Ovary (tissue), 9 donors: Measurements from ENCODE around the gene RGS9BP. TPM values are rescaled to one million over a fixed set of nuclear protein-coding genes. Genes with fewer than 3 reads are reported as not detected.
A peak's percentile ranks its signal among the peaks of the same experiment; 100 is the strongest.
"Not testable (repeated sequence)": the region's sequence is repeated elsewhere in the genome, so short reads cannot be mapped to it uniquely, and the experiment has no call there.

Source experiments
- DNase-seq, 5 donors: peaks; one replicate each; pipeline ENCODE4 v3.0.0-alpha.2; 2019 to 2020
- H3K27ac ChIP-seq, 2 donors: fragments of 200-600 bp; one replicate each; pipeline versions ENCODE4 v1.5.1 to v1.8.0; 2019 to 2022
- H3K27me3 ChIP-seq: fragments of 200-600 bp; one replicate; pipeline ENCODE4 v1.8.0; 2022
- H3K36me3 ChIP-seq: fragments of 200-600 bp; sonication (generic); one replicate; pipeline ENCODE4 v1.5.1; 2019
- H3K4me1 ChIP-seq: one replicate; pipeline ENCODE4 v1.8.1; 2013; ENCODE audit warnings: mild to moderate bottlenecking, moderate library complexity; ENCODE audit not compliant: insufficient read depth
- H3K4me3 ChIP-seq: fragments of 200-600 bp; sonication (generic); one replicate; pipeline ENCODE4 v1.5.1; 2017
- H3K9me3 ChIP-seq, 2 donors: fragments of 200-600 bp in 1 of 2; sonication (generic) in 1 of 2; one replicate each; pipeline versions ENCODE4 v1.5.1 to v1.8.1; 2013 to 2019; ENCODE audit warnings: mild to moderate bottlenecking in 1 of 2, moderate library complexity in 1 of 2
- EP300 ChIP-seq: sonication (generic); formaldehyde crosslinking; IDR thresholded peaks from one replicate; pipeline ENCODE4 v1.6.1; 2017; ENCODE audit warnings: antibody characterized with exemption
- POLR2A ChIP-seq: fragments of 450-650 bp; IDR thresholded peaks from one replicate; pipeline ENCODE4 v1.6.1; 2017; ENCODE audit warnings: antibody characterized with exemption, mild to moderate bottlenecking, moderate library complexity
- WGBS, 3 donors: extraction: QIAGEN DNeasy Blood & Tissue Kit in 1 of 3; methylation state at CpG; one replicate each; pipeline versions ENCODE4 v1.1.5 to v1.1.7; 2013 to 2017; 5-methylcytosine and 5-hydroxymethylcytosine counted together
- intact Hi-C, 4 donors: fragments of 100-400 bp; cut with DNase I; formaldehyde crosslinking; loops; one replicate each; pipeline versions ENCODE4 v1.11.0 to v1.15.1; 2022 to 2023
- polyA plus RNA-seq, 2 donors: library from polyadenylated mRNA; stranded (reverse); fragments of 200-250 nt in 1 of 2; fragments of 350-450 nt in 1 of 2; fragmentation: Illumina TruSeq in 1 of 2; extraction: RNeasy Lipid Tissue Mini Kit (QIAGEN cat#74804) in 1 of 2; gene quantifications; one replicate each; pipeline ENCODE4 v1.2.3, GENCODE V29; 2013 to 2014
- total RNA-seq, 7 donors: library from RNA; depleted of rRNA in 2 of 7; stranded (reverse); fragments of >200 nt in 2 of 7; fragmentation: NEBNext Ultra II Directional in 3 of 7; extraction: Animal tissue kit (Norgen Biotek cat#: 25700) in 3 of 7; gene quantifications; one replicate each; pipeline versions ENCODE4 v1.1.0 to v1.2.4, GENCODE V29; 2016 to 2023
- TF ChIP-seq, protein P1 (sequence below), 3 donors: fragments of 450-650 bp in 2 of 3; fragments of 200-600 bp in 1 of 3; IDR thresholded peaks; one replicate each; pipeline versions ENCODE4 v1.5.1 to v1.8.0; 2016 to 2022; ENCODE audit warnings: antibody characterized with exemption in 3 of 3, mild to moderate bottlenecking in 1 of 3
- donor health status: DM: no; HTN: no; CAD: no; lungs with moderate emphysema.
- donor health status: DM: no; HTN: no; CAD: no.
- donor health status: Bipolar disorder and iron deficiency.
- donor health status: DM: yes; HTN: yes; CAD: no.
- donor health status: DM: no; HTN: no; CAD: no.
- donor health status: DM: yes; HTN: yes; CAD: no.

RGS9BP gene
- total and polyA plus RNA-seq, 9 donors, result 0.06 to 0.31 (median 0.16) TPM; not detected in 5

- no peak for DNase-seq
Observed at GRCh38 chr19:32688311-32688710, 12.7 kb downstream of the RGS9BP start.

GRCh38 chr19:32691291-32691951, 15.8 kb downstream of the RGS9BP start, which contains the start of gene NUDT19:
Gene NUDT19, plus strand, starts transcription at chr19:32691821. Its CDS starts 140 bp downstream, at chr19:32691961.
- no peaks in the 10 kb centered on the region for H3K36me3 ChIP-seq
- peak; percentile 56 to 78 (median 72) for DNase-seq
- no peaks in the 10 kb centered on the region for H3K9me3 ChIP-seq
- intact Hi-C loops, result no loop called here
- H3K4me1 ChIP-seq, result peaks cover 20% of the 10 kb centered on the region
- WGBS, 3 donors, result 4 to 6% (median 4%) methylated on average over 26 to 32 of the region's 32 CpGs
- H3K27ac ChIP-seq, result peak within 1 kb of the TSS in 1 of 2 donors; percentile 18
- TF ChIP-seq POLR2A (peak; percentile 29), EP300 (no peak)
- TF ChIP-seq, protein P1, sequence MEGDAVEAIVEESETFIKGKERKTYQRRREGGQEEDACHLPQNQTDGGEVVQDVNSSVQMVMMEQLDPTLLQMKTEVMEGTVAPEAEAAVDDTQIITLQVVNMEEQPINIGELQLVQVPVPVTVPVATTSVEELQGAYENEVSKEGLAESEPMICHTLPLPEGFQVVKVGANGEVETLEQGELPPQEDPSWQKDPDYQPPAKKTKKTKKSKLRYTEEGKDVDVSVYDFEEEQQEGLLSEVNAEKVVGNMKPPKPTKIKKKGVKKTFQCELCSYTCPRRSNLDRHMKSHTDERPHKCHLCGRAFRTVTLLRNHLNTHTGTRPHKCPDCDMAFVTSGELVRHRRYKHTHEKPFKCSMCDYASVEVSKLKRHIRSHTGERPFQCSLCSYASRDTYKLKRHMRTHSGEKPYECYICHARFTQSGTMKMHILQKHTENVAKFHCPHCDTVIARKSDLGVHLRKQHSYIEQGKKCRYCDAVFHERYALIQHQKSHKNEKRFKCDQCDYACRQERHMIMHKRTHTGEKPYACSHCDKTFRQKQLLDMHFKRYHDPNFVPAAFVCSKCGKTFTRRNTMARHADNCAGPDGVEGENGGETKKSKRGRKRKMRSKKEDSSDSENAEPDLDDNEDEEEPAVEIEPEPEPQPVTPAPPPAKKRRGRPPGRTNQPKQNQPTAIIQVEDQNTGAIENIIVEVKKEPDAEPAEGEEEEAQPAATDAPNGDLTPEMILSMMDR (IDR thresholded peaks at IDR 0.05), result no peak
- peak within 1 kb of the TSS; percentile 73 for H3K4me3 ChIP-seq
- H3K27me3 ChIP-seq, result no peaks in the 10 kb centered on the region

More at GRCh38 chr19:32688311-32688710, 12.7 kb downstream of the RGS9BP start:
- TF ChIP-seq EP300, result no peak
- no peak for TF ChIP-seq POLR2A
- TF ChIP-seq, protein P1 (IDR thresholded peaks at IDR 0.05), result no peak
- Histone ChIP-seq H3K4me1 (peaks cover 12% of the 10 kb centered on the region), H3K27me3 (no peaks in the 10 kb centered on the region), H3K4me3 (no peak overlapping the region), H3K9me3 (no peaks in the 10 kb centered on the region), H3K36me3 (no peaks in the 10 kb centered on the region), H3K27ac (no peak overlapping the region)
- intact Hi-C loops, result no loop called here
- whole genome bisulfite sequencing, 3 donors, result 81 to 88% (median 87%) methylated on average over 1 of the region's 1 CpG

DNA sequence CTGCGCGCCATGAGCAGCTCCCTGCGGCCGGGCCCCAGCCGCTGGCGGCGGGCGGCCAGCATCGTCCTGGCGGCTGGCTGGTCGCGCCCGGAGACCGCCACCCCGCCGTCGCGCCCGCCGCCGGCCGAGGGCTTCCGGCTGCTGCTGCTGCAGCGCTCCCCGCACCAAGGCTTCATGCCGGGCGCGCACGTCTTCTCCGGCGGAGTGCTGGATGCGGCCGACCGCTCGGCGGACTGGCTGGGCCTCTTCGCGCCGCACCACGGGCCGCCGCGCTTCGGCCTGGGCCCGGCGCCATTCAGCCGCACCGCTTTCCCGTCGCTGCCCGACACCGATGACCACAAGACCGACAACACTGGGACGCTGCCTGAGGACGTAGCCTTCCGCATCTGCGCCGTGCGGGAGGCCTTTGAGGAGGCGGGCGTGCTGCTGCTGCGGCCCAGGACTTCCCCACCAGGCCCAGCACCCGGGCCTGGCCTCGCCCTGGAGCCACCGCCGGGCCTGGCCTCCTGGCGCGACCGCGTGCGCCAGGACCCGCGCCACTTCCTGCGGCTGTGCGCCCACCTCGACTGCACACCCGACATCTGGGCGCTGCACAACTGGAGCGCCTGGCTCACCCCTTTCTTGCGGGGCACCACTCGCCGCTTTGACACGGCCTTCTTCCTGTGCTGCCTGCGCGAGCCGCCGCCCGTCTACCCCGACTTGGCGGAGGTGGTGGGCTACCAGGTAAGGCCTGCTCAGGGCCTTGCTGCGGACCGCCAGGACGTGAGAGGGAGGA, 16.5 kb downstream of the RGS9BP start:
- Histone ChIP-seq H3K27me3 (no peaks in the 10 kb centered on the region), H3K9me3 (no peaks in the 10 kb centered on the region), H3K27ac (peak overlapping the region in 1 of 2 donors; percentile 18), H3K36me3 (no peaks in the 10 kb centered on the region), H3K4me3 (peak overlapping the region; percentile 73), H3K4me1 (peaks cover 20% of the 10 kb centered on the region)
- peak; percentile 23 to 66 (median 38) for DNase-seq
- TF ChIP-seq, protein P1 (IDR thresholded peaks at IDR 0.05), result no peak
- no peak for TF ChIP-seq POLR2A
- TF ChIP-seq EP300, result no peak
- WGBS, 3 donors, result 0 to 5% (median 1%) methylated on average over 56 to 93 of the region's 93 CpGs
- intact Hi-C loops, result no loop called here

DNA sequence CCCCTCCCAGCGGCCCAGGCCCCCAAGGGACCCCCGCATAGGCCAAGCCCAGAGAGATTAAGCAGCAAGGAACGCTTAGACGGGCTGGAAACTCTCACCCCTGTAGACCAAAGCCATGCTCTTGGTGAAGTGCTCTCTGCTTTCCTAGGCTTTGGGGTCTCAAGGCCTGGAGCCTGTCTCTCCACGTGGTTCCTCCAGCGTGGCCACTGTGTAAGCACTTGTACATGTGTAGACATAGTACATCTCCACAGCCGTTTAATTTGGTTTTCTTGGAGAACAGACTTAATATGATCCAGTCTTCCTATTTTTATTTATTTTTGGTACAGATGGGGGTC, 17.0 kb downstream of the RGS9BP start:
- peak overlapping the region; percentile 73 for H3K4me3 ChIP-seq
- intact Hi-C loops, result no loop called here

DNA sequence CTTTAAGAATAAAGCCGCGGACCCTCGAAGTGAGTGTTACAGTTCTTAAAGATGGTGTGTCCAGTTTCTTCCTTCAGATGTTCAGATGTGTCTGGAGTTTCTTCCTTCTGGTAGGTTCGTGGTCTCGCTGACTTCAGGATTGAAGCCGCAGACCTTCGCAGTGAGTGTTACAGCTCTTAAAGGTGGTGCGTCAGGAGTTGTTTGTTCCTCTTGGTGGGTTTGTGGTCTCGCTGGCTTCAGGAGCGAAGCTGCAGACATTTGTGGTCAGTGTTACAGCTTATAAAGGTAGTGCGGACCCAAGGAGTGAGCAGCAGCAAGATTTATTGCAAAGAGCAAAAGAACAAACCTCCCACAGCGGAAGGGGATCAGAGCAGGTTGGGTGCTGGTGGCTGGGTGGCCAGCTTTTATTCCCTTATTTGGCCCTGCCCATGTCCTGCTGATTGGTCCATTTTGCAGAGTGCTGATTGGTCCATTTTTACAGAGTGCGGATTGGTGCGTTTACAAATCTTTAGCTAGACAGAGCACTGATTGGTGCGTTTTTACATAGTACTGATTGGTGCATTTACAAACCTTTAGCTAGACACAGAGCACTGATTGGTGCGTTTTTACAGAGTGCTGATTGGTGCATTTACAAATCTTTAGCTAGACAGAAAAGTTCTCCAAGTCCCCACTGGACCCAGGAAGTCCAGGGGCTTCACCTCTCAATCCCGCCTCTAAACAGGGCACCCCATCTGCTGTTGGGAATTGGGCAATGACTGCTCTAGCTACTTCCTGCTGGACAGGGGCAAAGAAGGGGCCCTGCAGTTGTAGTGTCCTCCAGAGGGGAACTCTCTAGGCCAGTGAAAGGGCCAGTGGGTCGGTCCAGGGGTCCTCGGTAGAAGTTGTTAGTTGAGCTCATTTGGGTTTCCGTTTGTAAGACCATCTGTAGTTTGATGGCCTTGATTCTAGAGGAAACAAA, 17.8 kb downstream of the RGS9BP start:
- Histone ChIP-seq H3K4me1 (peaks cover 20% of the 10 kb centered on the region), H3K4me3 (peak overlapping the region; percentile 73)
- H3K9me3 ChIP-seq, DNase-seq, H3K27ac ChIP-seq, intact Hi-C loops, H3K36me3 ChIP-seq, H3K27me3 ChIP-seq: not testable (repeated sequence)
- WGBS, 3 donors, result 91 to 92% (median 92%) methylated on average over 20 of the region's 20 CpGs

More for the DNA sequence above, 17.0 kb downstream of the RGS9BP start:
- no peaks in the 10 kb centered on the region for H3K27me3 ChIP-seq
- peaks cover 20% of the 10 kb centered on the region for H3K4me1 ChIP-seq
- no peak overlapping the region for H3K27ac ChIP-seq
- 7 to 24% (median 8%) methylated on average over 5 to 7 of the region's 7 CpGs for WGBS, 3 donors
- TF ChIP-seq EP300 (no peak), POLR2A (no peak)
- TF ChIP-seq, protein P1 (IDR thresholded peaks at IDR 0.05), result no peak
- H3K9me3 ChIP-seq, result no peaks in the 10 kb centered on the region
- no peaks in the 10 kb centered on the region for H3K36me3 ChIP-seq
- no peak for DNase-seq

GRCh38 chr19:32694316-32694715, 18.7 kb downstream of the RGS9BP start:
- H3K27me3 ChIP-seq, DNase-seq, H3K4me3 ChIP-seq, intact Hi-C loops, H3K36me3 ChIP-seq, H3K9me3 ChIP-seq, H3K27ac ChIP-seq: not testable (repeated sequence)
- 64 to 78% (median 71%) methylated on average over 2 of the region's 2 CpGs for WGBS, 3 donors
- H3K4me1 ChIP-seq, result peaks cover 20% of the 10 kb centered on the region
